Activated CD4-positive, alpha-beta T cell treated with anti-CD3 and anti-CD28 coated beads, Interleukin-2, amount 10 ng/mL, durations not matched to agents 7 days and 5 days (primary cell): ENCODE data around the gene CDCA8. TPM values are rescaled to one million over a fixed set of nuclear protein-coding genes. Genes with fewer than 3 reads are reported as not detected.

Experiments
- CTCF ChIA-PET: fragments of 350-600 bp; sonication (Branson Sonifier 250); formaldehyde crosslinking; loops from one replicate; lab custom pipeline; 2021; ENCODE audit warnings: antibody characterized with exemption; lab: Charles Lee
- POLR2A ChIA-PET: fragments of 350-600 bp; sonication (Branson Sonifier 250); formaldehyde crosslinking; loops from one replicate; lab custom pipeline; 2021; ENCODE audit warnings: antibody characterized with exemption; lab: Charles Lee
- DNase-seq: peaks from one replicate; pipeline ENCODE4 v3.0.0-alpha.2; 2020
- H3K27ac Mint-ChIP-seq: one replicate; pipeline ENCODE4 v1.8.0; 2021; ENCODE audit warnings: mild to moderate bottlenecking, moderate library complexity, mixed read lengths
- H3K27me3 Mint-ChIP-seq: one replicate; pipeline ENCODE4 v1.8.0; 2021; ENCODE audit warnings: mixed read lengths
- H3K36me3 Mint-ChIP-seq: one replicate; pipeline ENCODE4 v1.8.0; 2021; ENCODE audit warnings: low read depth, mixed read lengths
- H3K4me1 Mint-ChIP-seq: one replicate; pipeline ENCODE4 v1.8.0; 2021; ENCODE audit warnings: mixed read lengths
- H3K4me3 Mint-ChIP-seq: one replicate; pipeline ENCODE4 v1.8.0; 2021; ENCODE audit warnings: mild to moderate bottlenecking, moderate library complexity, mixed read lengths
- H3K9me3 Mint-ChIP-seq: one replicate; pipeline ENCODE4 v1.8.0; 2021; ENCODE audit warnings: mixed read lengths
- total RNA-seq, 2 experiments: library from RNA; stranded (reverse); gene quantifications; one replicate each; pipeline ENCODE4 v1.2.3, GENCODE V29; 2021

The CDCA8 gene
- total RNA-seq, 2 experiments from 2014 or later: 85.5 to 91.2 TPM

- no peak overlapping the region for H3K27ac Mint-ChIP-seq
- ChIA-PET POLR2A (no interaction called here), CTCF (interaction anchor here (1.0 kb wide), 1 partner anchor 10 kb away, joined by 3 read pairs; no protein-coding TSS in a partner anchor)
- H3K9me3 Mint-ChIP-seq: no peaks in the 10 kb centered on the region
- H3K27me3 Mint-ChIP-seq: no peaks in the 10 kb centered on the region
- peaks cover 9% of the 10 kb centered on the region for H3K4me1 Mint-ChIP-seq
- DNase-seq: no peak
- peaks cover 72% of the 10 kb centered on the region for H3K36me3 Mint-ChIP-seq
- H3K4me3 Mint-ChIP-seq: no peak overlapping the region
Observed at GRCh38 chr1:37703061-37703460, 10.7 kb downstream of the CDCA8 start.

DNA sequence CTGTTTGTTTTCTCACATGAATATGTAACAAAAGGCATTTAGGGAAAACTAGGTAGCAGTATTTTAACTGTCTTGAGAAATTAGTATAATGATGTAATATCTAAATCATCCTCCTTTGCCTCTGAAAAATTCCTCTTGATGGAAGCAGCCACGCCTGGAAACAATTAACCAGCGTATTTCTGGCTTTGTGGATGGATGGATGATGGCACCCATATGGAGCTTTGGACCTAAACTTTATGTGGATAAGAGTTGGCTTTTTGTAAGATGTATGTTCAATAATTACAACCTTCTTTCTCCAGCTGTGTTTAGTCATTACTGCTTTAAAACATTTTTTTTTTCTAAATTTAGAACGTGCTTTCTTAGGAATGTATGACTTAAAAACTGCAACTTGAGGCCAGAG, 12.7 kb downstream of the CDCA8 start:
- no peaks in the 10 kb centered on the region for H3K27me3 Mint-ChIP-seq
- POLR2A ChIA-PET: interaction anchor here (0.7 kb wide), 1 partner anchor 14 kb away, joined by 3 read pairs; no protein-coding TSS in a partner anchor
- no peak overlapping the region for H3K4me3 Mint-ChIP-seq
- CTCF ChIA-PET: interaction anchor here (0.6 kb wide), 1 partner anchor 44 kb away, joined by 3 read pairs; no protein-coding TSS in a partner anchor
- no peak for DNase-seq
- H3K36me3 Mint-ChIP-seq: peaks cover 77% of the 10 kb centered on the region
- H3K9me3 Mint-ChIP-seq: no peaks in the 10 kb centered on the region
- no peak overlapping the region for H3K27ac Mint-ChIP-seq
- no peaks in the 10 kb centered on the region for H3K4me1 Mint-ChIP-seq

- H3K27me3 Mint-ChIP-seq: no peaks in the 10 kb centered on the region
- peaks cover 74% of the 10 kb centered on the region for H3K36me3 Mint-ChIP-seq
- H3K9me3 Mint-ChIP-seq: no peaks in the 10 kb centered on the region
- no peak for DNase-seq
- no peaks in the 10 kb centered on the region for H3K4me1 Mint-ChIP-seq
- CTCF ChIA-PET: no interaction called here
- no peak overlapping the region for H3K4me3 Mint-ChIP-seq
- POLR2A ChIA-PET: interaction anchor here (0.7 kb wide), 1 partner anchor 15 kb away, joined by 3 read pairs; no protein-coding TSS in a partner anchor
- H3K27ac Mint-ChIP-seq: no peak overlapping the region
Observed at GRCh38 chr1:37705399-37705798, 13.1 kb downstream of the CDCA8 start.

DNA sequence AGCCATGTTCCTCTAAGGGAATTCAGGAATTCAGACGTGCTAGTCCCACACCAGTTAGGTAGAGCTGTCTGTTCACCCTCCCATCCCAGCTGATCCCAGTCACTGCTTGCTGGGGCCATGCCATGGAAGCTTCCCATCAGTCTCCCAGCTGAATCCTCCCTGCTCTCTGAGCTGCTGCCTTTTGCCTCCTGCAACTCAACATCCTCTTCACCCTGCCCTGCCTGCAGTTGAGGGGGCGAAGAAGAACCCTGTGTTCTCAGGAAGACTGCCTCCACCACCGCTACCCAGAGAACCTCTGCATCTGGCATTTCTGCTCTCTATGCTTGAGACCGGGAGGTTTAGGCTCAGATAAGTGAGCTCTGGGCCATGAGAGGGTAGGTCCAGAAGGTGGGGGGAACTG, 16.2 kb downstream of the CDCA8 start:
- ChIA-PET CTCF (no interaction called here), POLR2A (no interaction called here)
- no peak overlapping the region for H3K4me3 Mint-ChIP-seq
- no peak for DNase-seq
- no peaks in the 10 kb centered on the region for H3K27me3 Mint-ChIP-seq
- H3K9me3 Mint-ChIP-seq: no peaks in the 10 kb centered on the region
- H3K27ac Mint-ChIP-seq: no peak overlapping the region
- H3K4me1 Mint-ChIP-seq: no peaks in the 10 kb centered on the region
- H3K36me3 Mint-ChIP-seq: peaks cover 53% of the 10 kb centered on the region

- Mint-ChIP-seq H3K36me3 (peaks cover 11% of the 10 kb centered on the region), H3K9me3 (no peaks in the 10 kb centered on the region), H3K27me3 (no peaks in the 10 kb centered on the region), H3K27ac (no peak overlapping the region), H3K4me1 (no peaks in the 10 kb centered on the region), H3K4me3 (no peak overlapping the region)
- POLR2A ChIA-PET: no interaction called here
- no peak for DNase-seq
- CTCF ChIA-PET: no interaction called here
Observed at GRCh38 chr1:37714226-37714625, 21.9 kb downstream of the CDCA8 start.

- POLR2A ChIA-PET: no interaction called here
- H3K9me3 Mint-ChIP-seq: no peaks in the 10 kb centered on the region
- DNase-seq: no peak
- CTCF ChIA-PET: interaction anchor here (0.8 kb wide), 1 partner anchor 23 kb away, joined by 3 read pairs; no protein-coding TSS in a partner anchor
- no peak overlapping the region for H3K27ac Mint-ChIP-seq
- no peak overlapping the region for H3K4me3 Mint-ChIP-seq
- peaks cover 7% of the 10 kb centered on the region for H3K36me3 Mint-ChIP-seq
- no peaks in the 10 kb centered on the region for H3K27me3 Mint-ChIP-seq
- no peaks in the 10 kb centered on the region for H3K4me1 Mint-ChIP-seq
Observed at GRCh38 chr1:37714689-37715088, 22.4 kb downstream of the CDCA8 start.

DNA sequence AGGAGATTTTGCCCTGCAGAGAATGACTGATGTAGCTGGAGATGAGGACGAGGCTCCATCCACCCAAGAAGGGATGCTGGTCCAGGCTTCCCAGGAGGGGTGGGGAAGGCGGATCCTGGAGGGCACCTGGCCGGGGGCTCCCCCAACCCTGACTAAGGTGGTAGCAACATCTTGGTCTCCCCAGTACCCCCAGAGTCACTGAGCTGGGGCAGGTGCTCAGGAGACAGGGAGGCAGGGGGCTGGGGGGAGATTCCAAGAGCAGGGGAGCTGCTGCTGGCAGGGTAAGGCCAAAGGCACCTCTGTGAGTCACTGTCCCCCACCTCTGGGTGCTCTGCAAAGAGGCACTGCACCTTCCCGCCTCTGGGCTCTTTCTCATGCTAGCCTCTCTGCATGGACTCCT, 24.0 kb downstream of the CDCA8 start:
- H3K27me3 Mint-ChIP-seq: no peaks in the 10 kb centered on the region
- no peaks in the 10 kb centered on the region for H3K4me1 Mint-ChIP-seq
- no peak overlapping the region for H3K27ac Mint-ChIP-seq
- peaks cover 3% of the 10 kb centered on the region for H3K36me3 Mint-ChIP-seq
- H3K9me3 Mint-ChIP-seq: no peaks in the 10 kb centered on the region
- ChIA-PET POLR2A (no interaction called here), CTCF (interaction anchor here (1.7 kb wide), 1 partner anchor 11 kb away, joined by 6 read pairs; no protein-coding TSS in a partner anchor)
- no peak for DNase-seq
- no peak overlapping the region for H3K4me3 Mint-ChIP-seq

DNA sequence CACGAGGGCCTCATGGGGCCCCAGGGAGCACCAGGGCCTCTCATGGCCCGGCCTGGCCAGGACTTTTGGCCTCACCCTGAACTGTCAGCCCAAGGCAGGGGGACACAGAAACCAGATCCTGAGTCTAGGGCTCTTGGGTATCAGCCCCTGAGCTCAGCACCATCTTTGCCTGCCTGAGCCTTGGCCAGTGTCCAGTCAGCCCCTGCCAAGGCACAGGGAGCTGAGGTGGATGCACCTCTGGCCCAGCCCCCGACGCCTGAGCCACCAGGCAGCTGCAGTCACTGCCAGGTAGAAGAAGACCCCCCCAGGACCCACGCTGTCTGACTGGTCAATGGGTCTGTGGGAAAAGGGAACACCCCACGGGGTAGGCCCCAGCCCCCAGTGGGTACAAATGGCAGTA, 25.3 kb downstream of the CDCA8 start:
- ChIA-PET CTCF (interaction anchor here (1.7 kb wide), 1 partner anchor 10 kb away, joined by 6 read pairs; no protein-coding TSS in a partner anchor), POLR2A (interaction anchor here (0.6 kb wide), 1 partner anchor 140 kb away, joined by 3 read pairs; no protein-coding TSS in a partner anchor)
- Mint-ChIP-seq H3K4me1 (no peaks in the 10 kb centered on the region), H3K9me3 (no peaks in the 10 kb centered on the region), H3K27me3 (no peaks in the 10 kb centered on the region), H3K36me3 (no peaks in the 10 kb centered on the region), H3K4me3 (no peak overlapping the region), H3K27ac (no peak overlapping the region)
- no peak for DNase-seq

- Mint-ChIP-seq H3K4me1 (no peaks in the 10 kb centered on the region), H3K27me3 (no peaks in the 10 kb centered on the region), H3K36me3 (no peaks in the 10 kb centered on the region), H3K4me3 (no peak overlapping the region), H3K27ac (no peak overlapping the region), H3K9me3 (no peaks in the 10 kb centered on the region)
- ChIA-PET CTCF (interaction anchor here (1.7 kb wide), 1 partner anchor 9 kb away, joined by 6 read pairs; no protein-coding TSS in a partner anchor), POLR2A (interaction anchor here (0.6 kb wide), 1 partner anchor 141 kb away, joined by 3 read pairs; no protein-coding TSS in a partner anchor)
- no peak for DNase-seq
Observed at GRCh38 chr1:37718181-37718900, 26.0 kb downstream of the CDCA8 start.

DNA sequence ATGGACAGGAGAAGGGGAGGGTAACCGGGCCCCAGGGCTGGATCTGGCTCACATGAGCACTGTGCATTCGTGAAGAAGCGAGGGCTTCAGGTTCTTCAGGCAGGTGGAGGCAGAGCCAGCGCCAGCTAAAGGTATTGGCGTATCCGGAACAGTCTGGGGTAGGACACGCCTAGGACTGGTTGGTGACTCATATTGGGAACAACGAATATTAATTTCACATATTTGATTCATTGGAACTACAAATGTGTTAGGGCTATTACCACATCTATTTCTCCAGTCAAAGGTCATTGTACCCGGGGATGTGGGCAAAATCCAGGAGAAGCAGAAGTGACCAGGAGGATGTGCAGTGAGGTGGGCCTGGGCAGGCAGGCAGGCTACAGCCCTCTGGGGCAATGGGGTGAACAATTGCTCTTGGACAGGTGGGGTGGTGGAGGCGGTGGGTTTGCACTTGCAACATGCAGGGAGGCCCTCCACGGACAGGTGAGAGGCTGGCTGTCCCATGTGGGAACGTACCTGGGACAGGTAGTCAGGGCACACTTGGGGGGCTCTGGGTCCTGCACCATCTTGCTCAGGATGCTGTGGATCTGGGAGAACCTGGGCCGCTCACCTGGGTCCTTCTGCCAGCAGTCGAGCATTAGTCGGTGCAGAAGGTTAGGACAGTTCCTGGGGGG, 26.7 kb downstream of the CDCA8 start:
- ChIA-PET CTCF (no interaction called here), POLR2A (no interaction called here)
- no peaks in the 10 kb centered on the region for H3K9me3 Mint-ChIP-seq
- H3K4me3 Mint-ChIP-seq: no peak overlapping the region
- DNase-seq: no peak
- H3K27me3 Mint-ChIP-seq: no peaks in the 10 kb centered on the region
- no peaks in the 10 kb centered on the region for H3K4me1 Mint-ChIP-seq
- no peaks in the 10 kb centered on the region for H3K36me3 Mint-ChIP-seq
- H3K27ac Mint-ChIP-seq: no peak overlapping the region

DNA sequence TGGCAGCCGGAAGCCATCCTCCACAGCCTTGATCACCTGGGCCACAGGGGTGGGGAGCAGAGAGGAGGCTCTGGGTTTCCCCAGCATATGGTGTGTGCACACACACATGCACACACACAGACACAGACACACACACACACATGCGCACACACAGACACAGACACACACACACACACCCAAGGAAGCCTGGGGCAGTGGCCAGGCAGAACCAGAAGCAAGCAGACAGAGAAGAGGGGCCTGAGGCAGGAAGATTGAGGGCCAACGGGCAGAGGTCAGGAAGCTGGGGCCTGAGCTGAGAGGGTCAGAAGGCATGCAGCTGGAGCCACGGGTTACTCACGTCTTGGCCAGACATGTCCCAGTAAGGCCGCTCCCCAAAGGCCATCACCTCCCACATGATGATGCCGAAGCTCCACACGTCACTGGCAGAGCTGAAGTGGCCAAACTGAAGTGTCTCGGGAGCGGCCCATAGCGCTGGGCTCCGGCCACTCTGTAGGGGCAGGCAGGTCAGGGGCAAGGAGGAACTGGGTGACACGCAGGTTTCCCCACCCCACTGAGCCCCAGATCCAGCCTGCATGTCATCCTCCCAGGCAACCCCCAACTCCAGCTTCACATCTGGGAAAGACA, 27.4 kb downstream of the CDCA8 start:
- Mint-ChIP-seq H3K9me3 (no peaks in the 10 kb centered on the region), H3K4me1 (no peaks in the 10 kb centered on the region), H3K27ac (no peak overlapping the region), H3K27me3 (peaks cover 2% of the 10 kb centered on the region), H3K4me3 (no peak overlapping the region), H3K36me3 (no peaks in the 10 kb centered on the region)
- ChIA-PET CTCF (no interaction called here), POLR2A (no interaction called here)
- no peak for DNase-seq

DNA sequence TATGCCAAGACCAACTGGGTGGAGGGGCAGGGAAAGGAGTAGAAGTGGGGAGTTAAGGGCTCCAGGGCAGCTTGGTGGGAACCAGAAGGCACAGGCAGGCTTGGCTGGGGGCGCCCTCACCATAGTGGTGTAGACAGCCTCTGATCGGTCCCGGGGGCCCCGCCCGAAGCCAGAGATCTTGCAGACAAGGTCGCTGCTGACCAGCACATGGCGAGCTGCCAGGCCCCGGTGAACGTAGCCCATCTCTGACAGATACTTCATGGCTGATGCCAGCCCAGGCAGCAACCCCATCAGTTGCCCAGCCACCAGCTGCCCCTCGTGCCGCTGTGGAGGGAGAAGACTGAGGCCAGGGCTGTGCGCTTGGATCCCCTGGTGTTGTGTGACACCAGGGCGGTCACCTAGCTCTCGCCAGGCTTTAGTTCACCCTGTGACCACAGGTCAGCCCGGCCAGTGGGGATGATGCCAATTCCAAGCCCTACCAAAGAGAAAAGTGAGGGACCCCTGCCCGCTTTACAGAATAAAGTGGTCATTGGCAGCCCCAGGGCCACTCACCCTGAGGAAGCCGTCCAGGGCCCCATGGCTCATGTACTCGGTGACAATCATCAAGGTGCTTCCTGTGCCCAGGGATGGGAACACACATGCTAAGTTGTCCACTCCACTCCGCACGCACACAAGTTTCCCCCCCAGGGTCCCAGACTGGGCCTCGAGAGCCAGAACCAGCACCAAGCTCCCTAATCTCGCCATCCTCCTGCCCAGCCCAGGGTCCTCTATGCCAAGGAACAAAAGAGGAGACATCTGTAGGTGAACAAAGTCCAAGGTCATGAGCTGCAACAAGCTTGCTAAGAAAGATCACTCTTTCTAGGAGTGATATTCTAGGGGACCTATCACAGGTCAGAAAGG, 28.2 kb downstream of the CDCA8 start:
- H3K4me3 Mint-ChIP-seq: no peak overlapping the region
- peaks cover 2% of the 10 kb centered on the region for H3K27me3 Mint-ChIP-seq
- no peaks in the 10 kb centered on the region for H3K9me3 Mint-ChIP-seq
- no peak overlapping the region for H3K27ac Mint-ChIP-seq
- no peaks in the 10 kb centered on the region for H3K36me3 Mint-ChIP-seq
- no peaks in the 10 kb centered on the region for H3K4me1 Mint-ChIP-seq
- ChIA-PET POLR2A (no interaction called here), CTCF (no interaction called here)
- DNase-seq: no peak
